Superior temporal gyrus (tissue), 1 donor: ENCODE measurements around the gene SLC2A8.

Source experiments
- DNase-seq: peaks from one replicate; pipeline ENCODE4 v3.0.0-alpha.2; 2016; ENCODE audit errors: extremely low spot score

SLC2A8 gene, protein sequence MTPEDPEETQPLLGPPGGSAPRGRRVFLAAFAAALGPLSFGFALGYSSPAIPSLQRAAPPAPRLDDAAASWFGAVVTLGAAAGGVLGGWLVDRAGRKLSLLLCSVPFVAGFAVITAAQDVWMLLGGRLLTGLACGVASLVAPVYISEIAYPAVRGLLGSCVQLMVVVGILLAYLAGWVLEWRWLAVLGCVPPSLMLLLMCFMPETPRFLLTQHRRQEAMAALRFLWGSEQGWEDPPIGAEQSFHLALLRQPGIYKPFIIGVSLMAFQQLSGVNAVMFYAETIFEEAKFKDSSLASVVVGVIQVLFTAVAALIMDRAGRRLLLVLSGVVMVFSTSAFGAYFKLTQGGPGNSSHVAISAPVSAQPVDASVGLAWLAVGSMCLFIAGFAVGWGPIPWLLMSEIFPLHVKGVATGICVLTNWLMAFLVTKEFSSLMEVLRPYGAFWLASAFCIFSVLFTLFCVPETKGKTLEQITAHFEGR

DNA sequence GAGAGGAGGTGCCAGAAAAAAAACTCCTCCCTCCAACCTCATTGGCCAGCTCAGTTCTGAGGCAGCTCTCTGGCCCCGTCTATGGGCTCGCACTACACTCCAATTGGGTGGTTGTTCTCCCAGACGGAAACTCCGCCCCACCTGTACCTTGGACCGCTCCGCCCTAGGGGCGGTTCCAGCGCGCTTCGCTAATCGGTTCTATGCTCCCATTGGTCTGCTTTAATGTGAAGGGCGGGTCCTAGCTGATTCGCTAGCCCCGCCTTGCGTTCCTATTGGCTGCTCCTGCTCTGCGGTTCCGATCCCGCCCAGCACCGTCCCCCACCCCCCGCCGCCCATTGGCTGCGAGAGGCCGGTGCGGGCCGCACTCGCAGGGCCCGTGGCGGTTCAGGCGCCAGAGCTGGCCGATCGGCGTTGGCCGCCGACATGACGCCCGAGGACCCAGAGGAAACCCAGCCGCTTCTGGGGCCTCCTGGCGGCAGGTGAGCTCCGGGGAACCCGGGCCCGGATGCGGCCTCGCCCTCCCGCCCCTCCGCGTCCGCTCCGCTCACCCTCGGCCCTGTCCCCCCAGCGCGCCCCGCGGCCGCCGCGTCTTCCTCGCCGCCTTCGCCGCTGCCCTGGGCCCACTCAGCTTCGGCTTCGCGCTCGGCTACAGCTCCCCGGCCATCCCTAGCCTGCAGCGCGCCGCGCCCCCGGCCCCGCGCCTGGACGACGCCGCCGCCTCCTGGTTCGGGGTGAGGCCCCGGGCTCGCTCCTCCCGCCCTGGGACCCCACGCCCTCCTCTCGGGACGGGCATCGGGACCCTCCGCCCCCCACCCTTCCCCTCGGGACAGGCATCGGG is at the start of gene SLC2A8:
Gene SLC2A8, plus strand, starts transcription at position 362 of the 838 bp plus-strand sequence. Its CDS starts 62 bp downstream, at position 424.
- peak; percentile 100 for DNase-seq

DNA sequence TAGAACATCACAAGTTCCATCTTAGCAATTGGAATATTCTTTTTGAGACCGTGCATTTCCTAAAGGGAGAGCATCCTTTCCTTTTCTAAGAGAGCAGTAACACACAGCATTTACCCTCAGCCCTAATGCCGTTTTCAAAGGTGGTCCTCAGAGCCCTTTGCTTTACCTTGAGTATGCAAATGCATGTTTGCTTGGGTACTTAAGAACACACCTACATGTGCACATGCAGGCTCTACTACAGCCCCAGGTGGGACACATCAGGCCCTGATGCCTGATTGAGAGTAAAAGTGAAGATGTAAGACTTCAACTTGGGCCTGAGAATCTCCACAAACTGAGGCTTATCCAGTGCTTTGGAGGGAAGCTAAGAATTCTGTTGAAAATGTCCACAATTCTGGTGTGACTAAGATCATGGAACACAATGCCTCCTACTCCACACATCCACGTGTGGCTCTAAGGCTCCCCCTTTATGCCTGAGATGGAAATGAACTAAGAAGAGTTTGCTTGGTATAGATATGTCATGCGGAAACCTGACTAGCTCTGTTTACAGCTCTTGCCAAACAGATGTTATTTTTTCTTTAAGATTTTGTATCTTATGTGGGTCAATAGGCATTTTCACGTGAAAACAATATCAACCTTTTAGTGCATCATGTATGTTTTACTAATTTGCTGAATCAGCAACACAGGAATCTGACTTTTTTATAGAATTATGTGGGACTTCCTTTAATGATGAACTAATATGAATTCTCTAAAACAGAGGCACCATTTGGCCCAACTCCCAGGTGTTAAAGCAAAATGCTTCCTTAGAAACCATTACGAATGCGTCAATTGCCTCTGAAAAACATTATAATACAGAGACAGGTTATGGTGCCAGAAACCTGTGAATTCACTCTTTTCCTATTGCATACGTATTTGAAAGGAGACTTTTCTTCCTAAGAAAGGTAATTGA is 48.9 kb upstream of the SLC2A8 start:
- DNase-seq: peak; percentile 79

DNA sequence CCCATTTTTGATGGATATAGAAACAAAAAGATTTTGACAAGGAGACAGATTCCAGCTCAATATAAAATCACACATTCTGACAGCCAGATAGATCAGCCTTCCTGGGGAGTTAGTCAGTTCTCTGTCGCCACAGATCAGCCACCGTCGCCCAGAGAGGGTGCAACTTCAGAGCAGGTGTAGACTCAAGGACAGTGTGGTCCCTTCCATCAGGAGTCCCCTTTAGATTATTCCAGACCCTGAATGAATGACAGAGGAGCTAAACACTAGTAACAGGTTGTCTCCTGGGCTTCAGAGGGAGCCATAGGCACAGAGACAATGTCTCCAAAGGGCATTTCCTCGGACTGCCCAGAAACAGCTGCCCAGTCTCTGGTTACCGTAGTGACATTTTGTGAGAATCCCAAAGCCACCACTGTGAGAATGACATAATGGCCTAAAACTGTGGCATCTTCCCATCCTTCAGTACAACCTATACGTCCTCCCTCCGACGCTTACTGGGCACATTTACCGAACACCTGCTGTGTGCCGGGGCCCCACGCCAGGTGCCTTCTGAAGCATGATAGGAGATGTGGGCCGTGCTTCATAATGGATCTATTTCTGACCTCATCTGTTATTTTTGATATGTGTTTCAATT is 47.4 kb upstream of the SLC2A8 start:
- no peak for DNase-seq

DNA sequence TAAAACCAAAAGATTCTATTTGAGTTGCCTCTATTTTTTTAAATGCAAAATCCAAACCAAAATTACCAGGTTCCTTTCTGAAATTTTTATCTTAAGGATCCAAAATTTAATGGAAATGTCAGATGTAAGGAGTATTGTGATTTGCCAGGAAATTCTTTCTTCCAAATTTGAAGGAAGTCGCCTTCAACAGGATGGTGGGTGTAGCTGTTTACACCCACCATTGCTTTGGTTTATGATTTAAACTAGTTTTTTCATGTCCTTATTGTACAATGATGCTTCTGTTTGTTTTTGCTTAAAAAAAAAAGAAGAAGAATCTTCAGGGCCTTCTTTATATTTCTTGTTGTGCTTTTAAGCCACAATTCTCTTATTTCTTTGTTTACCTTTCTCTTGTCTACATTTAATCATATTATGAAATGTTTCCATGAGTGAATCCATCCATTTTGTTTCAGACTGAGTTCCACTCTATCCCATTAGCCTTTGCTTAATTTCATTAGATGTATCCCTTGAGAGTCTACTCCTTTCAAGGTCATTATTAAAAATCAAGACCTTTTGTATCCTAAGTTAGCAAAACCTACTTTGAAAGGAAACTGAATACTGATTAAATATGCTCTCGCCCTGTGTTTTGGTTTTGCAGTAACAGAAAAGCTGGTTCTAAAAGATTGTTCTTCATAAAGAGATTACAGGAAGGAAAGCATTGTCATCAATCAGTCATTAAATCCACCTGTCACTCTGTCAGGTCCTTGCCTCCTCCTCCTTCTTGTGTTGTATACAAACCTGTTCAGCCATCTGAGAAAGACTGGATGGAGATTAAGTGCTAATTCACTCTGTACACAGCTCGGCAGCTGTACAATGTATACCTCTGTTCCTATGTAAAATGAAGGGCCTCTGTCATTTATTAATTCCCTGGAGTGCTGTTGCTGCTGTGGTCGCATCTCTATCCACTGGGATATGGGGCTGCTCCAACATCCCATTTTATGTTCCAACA is 45.5 kb upstream of the SLC2A8 start:
- no peak for DNase-seq

DNA sequence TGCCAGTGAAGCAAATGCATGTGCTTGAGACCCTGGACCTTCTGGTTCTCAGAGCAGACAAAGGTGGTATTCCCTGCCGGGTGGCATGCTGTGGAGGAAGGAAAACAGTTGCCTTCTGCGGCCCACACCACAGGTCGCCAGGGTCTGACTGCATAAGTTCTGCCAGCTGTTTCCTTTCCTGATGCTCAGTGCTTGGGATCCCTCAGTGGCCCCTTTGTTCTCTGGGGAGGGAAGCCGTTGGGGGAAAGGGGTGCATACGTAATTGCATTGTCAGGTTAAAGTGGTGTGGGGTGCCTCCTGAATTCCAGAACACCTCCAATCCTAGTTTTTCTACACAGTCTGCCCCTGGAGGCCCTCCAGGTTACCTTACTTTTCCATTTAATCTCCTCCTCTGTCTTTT is 43.1 kb upstream of the SLC2A8 start:
- DNase-seq: no peak

DNA sequence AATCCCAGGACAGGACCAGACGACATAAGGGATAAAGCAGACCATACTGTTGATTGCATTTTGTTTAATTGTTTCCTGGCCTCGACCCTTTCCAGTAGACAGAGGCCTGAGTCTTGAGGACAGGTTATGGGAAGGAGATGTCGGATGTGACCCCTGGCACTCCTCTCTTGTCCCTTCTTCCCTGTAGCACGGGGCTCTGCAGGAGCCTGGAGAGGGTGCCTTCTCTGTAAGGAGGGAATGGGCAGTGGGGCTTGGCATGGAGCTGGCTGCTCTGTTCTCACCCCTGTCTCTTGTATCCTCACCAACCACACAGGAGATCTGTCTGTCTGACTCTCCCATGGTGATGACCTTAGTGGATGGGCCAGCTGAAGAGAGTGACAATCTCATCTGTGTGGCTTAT is 40.1 kb upstream of the SLC2A8 start:
- DNase-seq: no peak

DNA sequence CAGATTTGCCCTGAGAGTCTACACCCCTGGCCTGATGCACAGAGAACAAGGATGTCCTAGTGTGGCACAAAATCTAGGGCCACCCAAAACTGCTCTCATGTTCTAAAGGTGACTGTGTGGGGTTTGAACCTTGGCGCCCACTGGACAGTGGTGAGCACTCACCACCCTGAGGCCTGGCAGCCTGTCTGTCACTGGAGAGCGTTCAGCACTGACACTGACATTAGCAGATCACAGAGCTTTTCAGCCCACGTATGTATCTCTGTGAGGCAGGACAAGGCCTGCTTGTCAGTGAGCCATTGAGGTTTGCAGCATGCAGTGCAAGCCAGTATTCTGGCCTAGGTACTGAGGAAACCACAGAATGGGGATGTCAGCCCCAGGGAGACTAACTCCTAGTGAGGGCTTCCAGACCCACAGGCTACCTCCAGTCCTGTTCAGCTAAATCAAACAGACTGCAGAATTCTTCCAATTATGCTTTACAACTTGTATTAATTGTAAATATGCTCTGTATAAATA is 38.9 kb upstream of the SLC2A8 start:
- no peak for DNase-seq

DNA sequence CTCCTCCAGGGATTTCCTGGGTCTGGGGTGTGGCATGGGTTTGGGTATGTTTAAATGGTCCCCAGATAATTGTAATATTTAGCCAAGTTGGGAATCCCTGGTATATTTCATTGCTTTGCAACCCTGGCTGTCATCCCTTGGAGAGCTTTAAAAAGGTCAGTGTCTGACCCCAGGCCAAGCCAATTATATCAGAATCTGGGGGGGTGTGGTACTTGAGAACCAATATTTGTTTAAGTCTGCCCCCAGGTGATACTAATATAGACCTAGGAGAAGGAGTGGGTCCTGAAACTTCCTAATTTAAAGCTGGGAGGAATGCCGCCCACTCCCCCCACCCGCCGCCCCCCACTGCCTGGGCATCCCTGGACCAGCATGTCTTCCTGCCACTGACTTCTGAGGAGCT is 38.2 kb upstream of the SLC2A8 start:
- no peak for DNase-seq

DNA sequence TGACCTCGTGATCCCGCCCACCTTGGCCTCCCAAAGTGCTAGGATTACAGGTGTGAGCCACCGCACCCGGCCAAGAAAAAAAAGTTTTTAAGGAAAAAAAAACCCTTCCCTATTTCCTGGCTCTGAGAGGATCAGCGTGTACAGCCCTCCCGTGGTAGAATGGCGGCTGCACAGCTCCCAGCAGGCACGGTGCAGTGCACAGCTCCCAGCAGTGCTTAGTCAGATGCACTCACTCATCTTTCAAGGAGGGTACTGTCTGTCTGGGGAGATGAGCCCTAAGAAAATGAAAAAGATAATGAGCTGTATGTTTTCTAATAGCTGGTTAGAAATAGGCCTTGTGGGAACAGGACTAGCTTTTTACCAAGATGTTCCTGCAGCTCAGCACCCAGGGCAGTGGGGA is 36.7 kb upstream of the SLC2A8 start:
- DNase-seq: no peak

DNA sequence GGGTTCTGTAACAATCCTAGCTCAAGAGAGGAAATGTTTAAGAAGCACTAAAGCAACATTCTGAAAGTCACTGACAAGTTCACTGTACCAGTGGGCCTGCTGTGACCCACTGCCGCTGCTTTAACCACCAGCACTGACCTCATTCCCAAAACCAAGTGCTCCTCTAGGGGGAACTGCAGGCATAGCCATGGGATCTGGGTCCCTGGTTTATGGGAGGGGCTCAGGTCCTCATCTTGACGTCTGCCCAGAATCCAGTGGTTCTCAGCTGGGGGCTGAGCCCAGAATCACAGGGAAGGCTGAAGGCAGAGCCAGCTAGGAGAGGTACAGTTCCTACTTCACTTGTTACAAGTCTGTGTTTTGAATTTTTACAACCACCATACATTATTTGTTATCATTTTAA is 36.1 kb upstream of the SLC2A8 start:
- DNase-seq: no peak

DNA sequence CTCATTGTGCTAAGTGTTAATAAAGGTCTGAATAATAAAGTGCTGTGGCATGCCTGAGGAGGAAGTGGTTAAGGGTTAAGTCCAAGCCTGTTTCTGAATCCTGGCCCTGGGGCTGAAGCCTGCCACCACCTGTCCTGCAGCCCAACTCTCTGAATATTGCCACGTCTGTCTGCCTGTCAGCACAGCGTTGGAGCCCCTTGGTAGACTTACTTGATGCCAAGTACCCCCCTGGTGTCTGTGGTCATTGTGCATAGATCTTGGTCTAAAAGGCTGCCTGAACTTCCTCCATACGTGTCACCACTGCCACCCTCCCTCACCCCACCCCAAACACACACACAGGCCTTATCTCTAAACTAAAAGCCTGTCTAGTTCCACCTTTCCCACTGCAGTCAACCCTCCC is 35.4 kb upstream of the SLC2A8 start:
- no peak for DNase-seq

DNA sequence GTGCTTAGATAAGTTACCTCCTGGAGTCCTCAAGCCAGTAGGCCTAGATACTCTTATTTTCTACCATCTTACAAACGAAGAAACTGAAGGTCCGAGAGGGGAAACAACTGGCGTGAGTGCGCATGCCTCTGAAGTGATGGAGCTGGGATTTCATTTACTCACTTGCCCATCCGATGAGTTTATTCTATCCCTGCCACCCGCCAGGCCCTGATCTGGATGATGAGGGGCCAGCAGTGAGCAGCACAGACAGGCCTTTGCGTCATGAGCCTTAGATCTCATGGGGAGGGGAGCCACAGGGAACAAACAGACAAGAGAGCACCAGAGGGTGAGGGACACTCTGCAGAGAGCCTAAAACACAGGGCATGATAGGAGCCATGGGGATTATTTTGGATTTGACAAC is 34.1 kb upstream of the SLC2A8 start:
- no peak for DNase-seq

DNA sequence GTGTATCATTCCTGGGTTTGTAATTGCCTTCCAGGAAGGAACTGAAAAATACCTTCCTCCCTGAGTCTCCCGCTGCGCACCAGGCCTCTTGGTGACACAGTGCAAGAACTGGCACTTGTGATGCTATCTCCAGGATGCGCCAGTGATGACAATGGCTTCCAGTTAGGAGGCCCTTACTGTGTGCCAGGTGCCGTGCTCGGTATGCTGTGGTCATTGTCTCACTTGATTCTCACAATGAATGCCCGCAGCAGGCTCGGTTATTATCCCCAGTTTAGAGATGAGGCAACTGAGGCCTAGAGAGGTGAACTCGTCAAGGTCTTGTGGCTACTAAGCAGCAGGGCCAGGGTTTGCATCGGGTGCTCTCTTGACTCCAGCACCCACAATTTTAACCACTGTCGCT is 31.5 kb upstream of the SLC2A8 start:
- DNase-seq: no peak

DNA sequence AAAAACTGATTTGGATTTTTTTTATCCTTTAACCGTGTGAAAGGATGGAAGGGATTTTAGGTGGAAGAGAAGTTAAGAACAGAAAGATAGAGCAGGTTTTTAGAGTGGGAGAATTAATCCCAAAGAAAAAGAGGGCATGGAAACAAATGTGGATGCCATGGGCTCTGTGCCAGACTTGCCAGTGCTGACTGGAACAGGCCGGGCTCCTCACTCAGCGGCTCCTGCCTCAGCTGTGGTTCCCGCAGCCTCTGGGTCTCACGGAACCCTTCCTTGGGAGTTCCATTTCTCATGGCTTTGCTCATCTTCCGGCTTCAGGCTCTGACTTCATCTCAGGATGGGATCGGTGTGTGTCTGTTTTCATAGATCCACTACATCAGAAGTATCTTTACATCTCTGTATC is 30.4 kb upstream of the SLC2A8 start:
- DNase-seq: peak; percentile 57

DNA sequence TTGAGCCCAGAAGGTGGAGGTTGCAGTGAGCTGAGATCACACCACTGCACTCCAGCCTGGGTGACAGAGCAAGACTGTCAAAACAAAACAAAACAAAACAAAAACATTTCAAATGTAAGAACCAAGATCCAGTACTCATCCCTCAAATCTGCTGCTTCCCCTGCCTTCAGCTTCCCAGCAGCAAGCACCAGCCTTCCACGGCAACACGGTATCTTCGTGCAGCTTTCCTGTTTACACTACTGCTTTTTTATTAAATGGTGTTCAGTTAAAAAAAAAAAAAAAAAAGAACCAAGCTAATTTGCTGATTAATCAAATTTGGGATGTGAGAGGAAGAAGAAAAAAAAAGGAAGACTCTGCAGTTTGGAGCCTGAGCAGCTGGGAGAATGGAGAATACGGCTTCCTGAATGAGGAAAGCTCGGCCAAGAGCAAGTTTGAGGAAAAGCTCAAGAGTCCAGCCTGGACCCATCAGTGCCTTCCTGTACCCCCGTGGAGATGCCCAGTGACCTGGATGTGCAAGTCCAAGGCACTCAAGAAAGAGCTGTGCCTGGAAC is 28.0 kb upstream of the SLC2A8 start:
- DNase-seq: no peak

DNA sequence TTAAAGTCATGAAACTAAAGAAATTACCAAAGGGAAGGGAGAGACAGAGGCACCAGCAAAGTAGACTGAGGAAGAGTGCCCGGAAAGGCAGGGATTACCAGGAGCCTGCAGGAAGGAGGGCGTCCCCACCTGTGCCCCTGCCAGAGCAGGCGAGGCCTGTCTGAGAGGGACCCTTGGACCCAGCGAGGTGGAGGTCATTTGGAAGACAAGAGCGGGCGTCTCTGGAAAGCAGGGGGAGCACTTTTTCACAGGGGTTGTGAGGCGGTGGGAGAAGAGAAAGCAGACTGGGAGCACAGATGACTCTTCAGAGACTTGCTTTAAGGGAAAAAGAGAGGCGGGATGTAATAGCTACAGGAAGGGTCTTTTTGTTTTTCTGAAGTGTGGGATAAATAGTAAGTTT is 27.5 kb upstream of the SLC2A8 start:
- no peak for DNase-seq

DNA sequence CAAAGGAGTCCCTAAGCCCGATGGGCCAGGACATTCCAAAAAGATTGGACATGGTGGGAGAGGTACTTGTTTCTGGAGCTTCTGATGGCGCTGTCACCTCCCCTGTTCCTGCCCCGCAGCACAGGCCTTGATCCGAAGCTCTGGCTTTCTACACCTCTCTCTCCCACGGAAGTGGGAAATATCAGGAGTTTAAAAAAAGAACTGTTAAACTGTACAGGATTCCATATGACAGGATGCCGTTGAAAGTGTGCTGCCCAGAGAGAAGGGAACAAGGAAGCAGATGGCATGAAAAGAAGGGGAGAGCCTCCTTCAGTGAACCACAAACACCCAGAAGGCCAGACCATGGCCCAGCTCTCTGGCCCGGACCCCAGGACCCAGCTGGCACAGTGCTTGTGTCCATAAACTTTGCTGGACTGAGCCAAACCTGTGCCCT is 26.8 kb upstream of the SLC2A8 start:
- no peak for DNase-seq

DNA sequence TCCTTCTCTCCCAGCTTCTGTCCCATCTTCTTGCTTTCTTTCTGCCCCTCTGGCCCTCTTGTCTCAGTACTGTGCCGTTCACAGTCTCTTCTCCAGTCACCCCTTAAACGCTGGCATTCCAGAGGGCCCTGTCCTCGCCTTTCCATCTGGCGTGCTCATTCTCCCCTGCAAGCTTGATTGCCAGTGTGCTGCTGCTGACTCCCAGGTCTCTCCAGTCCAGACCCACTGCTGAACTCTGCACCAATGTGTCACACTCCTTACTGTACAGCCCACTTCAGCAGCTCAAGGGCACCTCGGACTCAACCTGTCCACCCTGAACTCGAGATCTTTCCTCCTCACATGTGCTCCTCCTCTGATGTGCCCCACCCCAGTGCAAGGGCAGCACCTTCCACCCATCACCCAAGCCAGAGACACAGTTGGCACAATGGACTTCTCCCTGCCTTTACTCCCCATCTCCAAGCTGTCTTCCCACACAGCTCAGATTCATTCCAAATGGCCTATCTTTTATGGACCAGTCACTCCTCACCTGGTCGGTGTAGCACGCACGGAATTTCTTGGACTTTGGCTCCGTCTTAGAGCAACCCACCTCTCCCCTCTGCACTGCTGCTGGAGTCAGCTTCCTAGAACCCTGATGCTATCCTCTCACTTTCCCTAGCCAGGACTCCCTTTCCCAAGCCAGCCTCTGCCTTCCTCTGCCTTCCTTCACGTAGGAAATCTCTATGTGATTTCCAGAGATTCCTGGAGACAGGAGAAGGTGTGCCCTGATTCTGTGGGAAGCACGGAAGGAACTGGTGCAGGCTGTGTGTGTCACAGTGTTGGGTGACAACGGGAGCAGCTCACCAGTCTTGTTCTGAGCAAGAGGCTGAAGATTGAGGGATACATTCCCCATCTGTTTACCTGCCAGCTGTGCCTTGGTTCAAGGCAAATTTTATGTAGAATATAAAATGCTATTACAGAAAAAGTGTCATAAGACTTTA is 26.0 kb upstream of the SLC2A8 start:
- no peak for DNase-seq
